SK-N-SH (cell line): ENCODE results near the gene OGDH. TPM values are rescaled to one million over a fixed set of nuclear protein-coding genes. Genes with fewer than 3 reads are reported as not detected.
A peak's percentile ranks its signal among the peaks of the same experiment; 100 is the strongest.

Source experiments
- CTCF ChIA-PET: fragments of 300-600, 350-600 bp; formaldehyde crosslinking; extraction: SDS; loops from one replicate; lab custom pipeline; 2021; lab: Yijun Ruan, JAX
- POLR2A ChIA-PET: fragments of 350-600 bp; sonication (Branson Sonifier 250); formaldehyde crosslinking; extraction: SDS; loops from one replicate; lab custom pipeline; 2020; ENCODE audit warnings: antibody characterized with exemption, inconsistent platforms; lab: Yijun Ruan, JAX
- DNase-seq: peaks from one replicate; pipeline ENCODE4 v3.0.0; 2012
- H2AFZ ChIP-seq: fragments of 200-600 bp; sonication (generic); 2 replicates; pipeline ENCODE4 v1.8.1; 2016; ENCODE audit warnings: antibody characterized with exemption, mild to moderate bottlenecking, low read depth
- H3F3A ChIP-seq: fragments of 200-600 bp; sonication (generic); replicated peaks from 2 replicates; pipeline ENCODE3; 2016; ENCODE audit warnings: antibody characterized with exemption, mild to moderate bottlenecking; ENCODE audit not compliant: insufficient read depth
- H3K27ac ChIP-seq, 2 experiments: fragments of 200-500 bp in 1 of 2; fragments of 200-600 bp in 1 of 2; sonication (Bioruptor generic) in 1 of 2; sonication (generic), shearing (Covaris generic) in 1 of 2; 2 replicates each; pipeline versions ENCODE4 v1.5.1 to v1.6.1; 2014 to 2016; ENCODE audit warnings: low read depth in 2 of 2, inconsistent platforms in 1 of 2, low read length in 1 of 2, mild to moderate bottlenecking in 1 of 2, mixed read lengths in 1 of 2
- H3K27me3 ChIP-seq: fragments of 200-600 bp; sonication (generic), shearing (Covaris generic); 2 replicates; pipeline ENCODE4 v1.6.1; 2016; ENCODE audit warnings: mixed run types; ENCODE audit not compliant: insufficient read depth
- H3K36me3 ChIP-seq, 2 experiments: fragments of 200-500 bp in 1 of 2; fragments of 200-600 bp in 1 of 2; sonication (Bioruptor generic) in 1 of 2; sonication (generic) in 1 of 2; replicated peaks in 1 of 2; 2 replicates each; pipeline versions ENCODE3 to v1.5.1; 2014 to 2016; ENCODE audit warnings: low read length in 1 of 2, mild to moderate bottlenecking in 1 of 2; ENCODE audit not compliant: insufficient read depth in 2 of 2, control insufficient read depth in 1 of 2
- H3K4me1 ChIP-seq, 2 experiments: fragments of 200-500 bp in 1 of 2; fragments of 200-600 bp in 1 of 2; sonication (Bioruptor generic) in 1 of 2; sonication (generic), shearing (Covaris generic) in 1 of 2; 2 replicates each; pipeline versions ENCODE4 v1.5.1 to v1.6.1; 2014 to 2016; ENCODE audit warnings: low read depth in 1 of 2, low read length in 1 of 2, mixed run types in 1 of 2; ENCODE audit not compliant: insufficient read depth in 2 of 2, control insufficient read depth in 1 of 2
- H3K4me2 ChIP-seq: fragments of 200-600 bp; sonication (generic), shearing (Covaris generic); 2 replicates; pipeline ENCODE4 v1.6.1; 2017; ENCODE audit warnings: mixed run types
- H3K4me3 ChIP-seq, 2 experiments: fragments of 200-500 bp in 1 of 2; fragments of 200-600 bp in 1 of 2; sonication (Bioruptor generic) in 1 of 2; sonication (generic), shearing (Covaris generic) in 1 of 2; 2 replicates each; pipeline versions ENCODE4 v1.5.1 to v1.8.1; 2014 to 2016; ENCODE audit warnings: low read depth in 2 of 2, inconsistent platforms in 1 of 2, low read length in 1 of 2, mild to moderate bottlenecking in 1 of 2, mixed read lengths in 1 of 2, moderate library complexity in 1 of 2
- H3K79me2 ChIP-seq: fragments of 200-600 bp; sonication (generic); 2 replicates; pipeline ENCODE4 v1.8.1; 2017; ENCODE audit warnings: mild to moderate bottlenecking; ENCODE audit not compliant: insufficient read depth
- H3K9ac ChIP-seq: fragments of 200-600 bp; sonication (generic); 2 replicates; pipeline ENCODE4 v1.6.1; 2017; ENCODE audit warnings: mixed run types
- H3K9me2 ChIP-seq: fragments of 200-600 bp; sonication (generic); 2 replicates; pipeline ENCODE4 v1.6.1; 2017; ENCODE audit warnings: mixed run types
- H3K9me3 ChIP-seq: fragments of 200-600 bp; sonication (generic); 2 replicates; pipeline ENCODE4 v1.6.1; 2017; ENCODE audit warnings: mixed run types, mild to moderate bottlenecking, moderate library complexity
- H4K20me1 ChIP-seq: fragments of 200-600 bp; sonication (generic); 2 replicates; pipeline ENCODE4 v1.6.1; 2017; ENCODE audit warnings: mild to moderate bottlenecking, mixed run types; ENCODE audit not compliant: insufficient read depth
- CHD2 ChIP-seq: fragments of 150-350 bp; IDR thresholded peaks from 2 replicates; pipeline ENCODE4 v1.6.1; 2018; ENCODE audit warnings: low read length; ENCODE audit not compliant: partially characterized antibody
- ELF1 ChIP-seq: IDR thresholded peaks from 2 replicates; pipeline ENCODE4 v1.4.0; 2012
- EZH2phosphoT487 ChIP-seq: fragments of 200-600 bp; sonication (generic); IDR thresholded peaks from 2 replicates; pipeline ENCODE4 v1.6.1; 2017; ENCODE audit warnings: low read depth, mixed run types, mild to moderate bottlenecking, antibody characterized with exemption, moderate library complexity, borderline replicate concordance
- FOXJ3 ChIP-seq: sonication (generic); formaldehyde crosslinking; IDR thresholded peaks from 2 replicates; pipeline ENCODE4 v1.5.1; 2020; ENCODE audit warnings: mild to moderate bottlenecking, missing genetic modification reagents
- JUND ChIP-seq: IDR thresholded peaks from 2 replicates; pipeline ENCODE4 v1.4.0; 2012
- POLR2AphosphoS5 ChIP-seq: IDR thresholded peaks from 2 replicates; pipeline ENCODE4 v1.6.1; 2012; ENCODE audit warnings: low read depth, low read length
- RCOR1 ChIP-seq: fragments of 150-350 bp; IDR thresholded peaks from 2 replicates; pipeline ENCODE4 v1.6.1; 2017; ENCODE audit warnings: antibody characterized with exemption, low read length
- RFX5 ChIP-seq: IDR thresholded peaks from 2 replicates; pipeline ENCODE4 v1.6.1; 2012; ENCODE audit warnings: mild to moderate bottlenecking, improper control_type of control experiment, low read length
- RXRA ChIP-seq: IDR thresholded peaks from 2 replicates; pipeline ENCODE4 v1.4.0; 2012; ENCODE audit warnings: low read depth, mild to moderate bottlenecking, borderline replicate concordance
- SMC3 ChIP-seq: IDR thresholded peaks from 2 replicates; pipeline ENCODE4 v1.6.1; 2012; ENCODE audit warnings: low read depth, low read length, improper control_type of control experiment
- TAF1 ChIP-seq: IDR thresholded peaks from 2 replicates; pipeline ENCODE4 v1.6.1; 2012; ENCODE audit warnings: low read depth, mild to moderate bottlenecking, low read length, moderate library complexity, borderline replicate concordance
- TCF12 ChIP-seq: IDR thresholded peaks from 2 replicates; pipeline ENCODE4 v1.4.0; 2012
- WGBS: methylation state at CpG from one replicate; pipeline ENCODE4 v1.1.6; 2017; ENCODE audit warnings: low lambda C conversion rate; 5-methylcytosine and 5-hydroxymethylcytosine counted together
- polyA plus RNA-seq, 3 experiments: library from polyadenylated mRNA; depleted of rRNA; stranded (reverse); fragments of >200 nt; gene quantifications; 2 replicates each; pipeline ENCODE4 v1.2.3, GENCODE V29; 2012
- TF ChIP-seq, protein P1 (sequence below): fragments of 150-350 bp; IDR thresholded peaks from 2 replicates; pipeline ENCODE4 v1.6.1; 2016; ENCODE audit warnings: mild to moderate bottlenecking, low read depth, low read length
- TF ChIP-seq, protein P2 (sequence below): IDR thresholded peaks from 2 replicates; pipeline ENCODE4 v1.4.0; 2012; ENCODE audit warnings: low read depth, borderline replicate concordance

Gene OGDH
- polyA plus RNA-seq, 1 of the 3 experiments (the other 2 are of a cell fraction): 69.4 TPM

GRCh38 chr7:44563171-44563679 is 43.2 kb upstream of the OGDH start:
- Histone ChIP-seq H3K4me2 (no peak overlapping the region), H3K36me3 (peaks cover 14 to 40% of the 10 kb centered on the region in 2 experiments), H3K9me3 (no peaks in the 10 kb centered on the region), H3K27ac (no peak overlapping the region), H4K20me1 (peaks cover 10% of the 10 kb centered on the region), H3K27me3 (no peaks in the 10 kb centered on the region), H3K9me2 (no peaks in the 10 kb centered on the region), H3K9ac (no peak overlapping the region), H3K4me3 (no peak overlapping the region), H2AFZ (no peak overlapping the region), H3K4me1 (peaks cover 4 to 5% of the 10 kb centered on the region in 2 experiments; a peak in 2 of 4 replicates), H3K79me2 (no peaks in the 10 kb centered on the region), H3F3A (peaks cover 8% of the 10 kb centered on the region)
- CTCF ChIA-PET: interaction anchor here (4.9 to 7.2 kb wide), 2 partner anchors 14 to 18 kb away, joined by 55 to 98 read pairs; partner anchors contain the start of genes DDX56, NPC1L1 and TMED4
- DNase-seq: no peak
- TF ChIP-seq CHD2 (no peak), POLR2AphosphoS5 (peak; percentile 14; the same call in 1 of the 2 replicates)
- 94% methylated on average over 3 of the region's 3 CpGs for WGBS
- POLR2A ChIA-PET: interaction anchor here (1.1 to 1.5 kb wide), 2 partner anchors 9 to 14 kb away, joined by 4 to 5 read pairs; no protein-coding TSS in a partner anchor

- Histone ChIP-seq H3K9me2 (no peaks in the 10 kb centered on the region), H3K9ac (no peak overlapping the region), H3K4me3 (no peak overlapping the region), H2AFZ (no peak overlapping the region), H3K27me3 (no peaks in the 10 kb centered on the region), H3K4me1 (peaks cover 4 to 5% of the 10 kb centered on the region in 2 experiments; a peak in 2 of 4 replicates), H3K4me2 (no peak overlapping the region), H3K9me3 (no peaks in the 10 kb centered on the region), H3K36me3 (peaks cover 28 to 54% of the 10 kb centered on the region in 2 experiments), H3F3A (peaks cover 8% of the 10 kb centered on the region), H3K79me2 (no peaks in the 10 kb centered on the region), H3K27ac (no peak overlapping the region), H4K20me1 (peaks cover 10% of the 10 kb centered on the region)
- DNase-seq: no peak
- 97% methylated on average over 2 of the region's 2 CpGs for WGBS
- ChIA-PET POLR2A (interaction anchor here (0.9 to 3.3 kb wide), 6 partner anchors 9 to 74 kb away, joined by 3 to 12 read pairs (median 5); partner anchors contain the start of genes DDX56 and NUDCD3), CTCF (interaction anchor here (0.7 to 7.2 kb wide), 33 partner anchors 8 to 571 kb away, joined by 3 to 98 read pairs (median 5); partner anchors contain the start of genes DDX56, H2AZ2, NPC1L1 and NUDCD3)
- TF ChIP-seq EZH2phosphoT487 (no peak), RXRA (no peak), TCF12 (no peak), JUND (no peak), TAF1 (no peak), SMC3 (no peak), FOXJ3 (CRISPR knock-in tag) (no peak), RCOR1 (no peak), ELF1 (no peak), RFX5 (no peak)
- TF ChIP-seq, protein P1, sequence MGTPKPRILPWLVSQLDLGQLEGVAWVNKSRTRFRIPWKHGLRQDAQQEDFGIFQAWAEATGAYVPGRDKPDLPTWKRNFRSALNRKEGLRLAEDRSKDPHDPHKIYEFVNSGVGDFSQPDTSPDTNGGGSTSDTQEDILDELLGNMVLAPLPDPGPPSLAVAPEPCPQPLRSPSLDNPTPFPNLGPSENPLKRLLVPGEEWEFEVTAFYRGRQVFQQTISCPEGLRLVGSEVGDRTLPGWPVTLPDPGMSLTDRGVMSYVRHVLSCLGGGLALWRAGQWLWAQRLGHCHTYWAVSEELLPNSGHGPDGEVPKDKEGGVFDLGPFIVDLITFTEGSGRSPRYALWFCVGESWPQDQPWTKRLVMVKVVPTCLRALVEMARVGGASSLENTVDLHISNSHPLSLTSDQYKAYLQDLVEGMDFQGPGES: no peak
- TF ChIP-seq, protein P2, sequence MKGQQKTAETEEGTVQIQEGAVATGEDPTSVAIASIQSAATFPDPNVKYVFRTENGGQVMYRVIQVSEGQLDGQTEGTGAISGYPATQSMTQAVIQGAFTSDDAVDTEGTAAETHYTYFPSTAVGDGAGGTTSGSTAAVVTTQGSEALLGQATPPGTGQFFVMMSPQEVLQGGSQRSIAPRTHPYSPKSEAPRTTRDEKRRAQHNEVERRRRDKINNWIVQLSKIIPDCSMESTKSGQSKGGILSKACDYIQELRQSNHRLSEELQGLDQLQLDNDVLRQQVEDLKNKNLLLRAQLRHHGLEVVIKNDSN: no peak
Measured at GRCh38 chr7:44564606-44565005, 41.8 kb upstream of the OGDH start.
